HS-5 (cell line): Measurements from ENCODE around the gene UROC1.

Source experiments
- DNase-seq: peaks from one replicate; pipeline ENCODE4 v3.0.0-alpha.2; 2012; ENCODE audit warnings: low read depth

UROC1 gene

DNA sequence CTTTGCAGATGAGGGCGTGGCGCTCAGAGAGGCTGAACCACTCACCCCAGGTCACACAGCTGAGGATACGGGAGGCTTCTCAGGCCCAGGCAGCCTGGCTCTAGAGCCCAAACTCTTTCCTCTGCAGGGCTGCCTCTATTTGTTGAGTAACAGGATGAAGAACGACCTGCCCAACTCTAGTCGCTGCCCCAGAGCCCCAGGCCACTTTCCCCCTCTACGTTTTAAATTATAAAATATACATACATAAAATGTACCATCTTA, 22.7 kb downstream of the UROC1 start:
- no peak for DNase-seq

- DNase-seq, result no peak
These were observed 23.2 kb downstream of the UROC1 start for GRCh38 chr3:126494204-126494969.

GRCh38 chr3:126493739-126494138, 23.8 kb downstream of the UROC1 start:
- no peak for DNase-seq

GRCh38 chr3:126493051-126493450, 24.5 kb downstream of the UROC1 start:
- no peak for DNase-seq

DNA sequence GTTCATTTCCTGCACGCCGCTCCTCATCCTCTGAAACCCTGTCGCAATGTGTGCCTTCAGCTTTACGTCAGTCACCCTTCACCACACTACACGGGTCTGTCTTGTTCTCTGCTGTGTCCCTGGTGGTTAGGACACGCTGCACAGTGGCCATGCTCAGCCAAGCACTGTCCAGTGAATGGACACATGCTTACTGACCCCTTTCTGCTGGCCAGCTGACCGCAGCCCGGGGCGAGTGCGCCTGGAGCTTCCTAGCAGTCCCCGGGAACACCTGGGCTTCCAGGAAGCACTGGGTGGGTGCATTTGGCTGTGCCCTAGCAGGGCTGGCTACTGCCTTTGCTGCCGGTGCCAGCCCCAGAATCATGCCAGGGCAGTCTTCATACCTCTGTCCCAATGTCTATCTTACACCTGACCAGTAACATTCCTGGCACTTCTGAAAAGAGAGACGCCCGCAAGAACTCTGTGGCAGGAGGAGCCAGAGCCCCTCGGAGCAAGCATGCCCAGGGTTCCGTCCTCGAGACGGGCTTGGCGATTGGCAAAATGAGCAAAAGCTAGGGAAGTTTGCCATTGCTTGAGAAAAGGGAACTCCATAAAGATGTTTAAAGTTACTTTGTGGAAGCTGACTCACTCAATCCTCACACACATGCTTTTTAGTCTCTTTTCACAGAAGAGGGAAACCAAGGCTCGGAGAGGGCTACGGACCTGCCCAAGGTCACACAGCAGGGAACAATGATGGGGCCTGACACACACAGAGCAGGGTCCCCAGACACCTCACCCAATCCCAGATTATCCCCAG, 26.2 kb downstream of the UROC1 start:
- DNase-seq, result no peak

- DNase-seq, result no peak
These were observed 27.0 kb downstream of the UROC1 start for GRCh38 chr3:126490619-126491018.

DNA sequence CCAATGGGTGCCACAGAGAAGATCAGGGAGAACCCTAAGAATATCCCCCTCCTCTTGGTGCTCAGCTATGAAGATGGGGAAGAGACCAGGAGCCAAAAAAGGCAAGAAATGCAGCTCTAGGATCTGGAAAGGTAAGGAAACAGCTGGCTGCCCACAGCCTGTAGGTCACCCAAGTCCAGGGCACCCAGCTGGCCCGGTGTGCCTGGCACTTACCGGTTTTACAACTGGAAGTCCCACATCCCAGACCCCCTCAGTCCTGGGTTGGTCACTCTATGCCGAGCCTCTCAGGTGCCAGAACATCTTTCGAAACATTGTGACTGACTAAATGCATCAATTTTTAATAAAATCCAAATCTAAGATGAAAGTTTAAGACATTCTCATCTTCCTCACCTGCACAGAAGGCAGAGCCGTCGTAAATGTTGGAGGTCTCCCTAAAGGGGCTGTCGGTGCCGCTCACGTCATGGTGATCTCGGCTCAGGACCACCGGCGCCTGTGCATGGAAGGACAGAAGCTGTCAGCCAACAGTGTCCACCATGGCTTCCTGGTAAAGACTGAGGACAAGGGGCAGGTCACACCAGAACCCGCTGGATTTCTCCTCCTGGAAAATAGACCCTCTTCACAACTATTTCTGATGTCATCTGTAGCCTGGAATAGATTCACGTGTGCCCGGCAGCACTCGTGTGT, 28.5 kb downstream of the UROC1 start:
- no peak for DNase-seq

- no peak for DNase-seq
These were observed 29.4 kb downstream of the UROC1 start for GRCh38 chr3:126488185-126488584.

GRCh38 chr3:126487151-126487771, 30.3 kb downstream of the UROC1 start:
- no peak for DNase-seq

GRCh38 chr3:126486360-126486847, 31.2 kb downstream of the UROC1 start:
- DNase-seq, result no peak

GRCh38 chr3:126485956-126486355, 31.6 kb downstream of the UROC1 start:
- no peak for DNase-seq

GRCh38 chr3:126485176-126485897, 32.2 kb downstream of the UROC1 start:
- DNase-seq, result no peak

DNA sequence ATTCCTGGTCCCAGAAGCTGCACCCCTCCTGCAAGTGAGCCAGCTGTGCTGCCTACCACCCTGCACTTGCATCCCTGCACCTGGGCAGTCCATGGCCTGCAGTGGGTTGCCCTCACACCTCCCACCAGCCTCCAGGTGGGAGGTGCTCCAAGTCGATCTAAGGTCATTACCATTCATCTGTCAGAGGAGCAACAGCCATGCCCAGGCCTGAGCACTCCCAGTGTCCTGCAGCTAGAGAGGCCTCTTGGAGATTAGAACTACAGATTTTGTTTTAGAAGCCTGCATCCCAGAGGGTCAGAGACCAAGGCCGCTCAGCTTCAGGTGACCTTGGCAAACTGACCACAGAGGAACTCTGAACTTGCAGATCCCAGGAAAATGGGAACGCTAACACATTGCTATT, 32.9 kb downstream of the UROC1 start:
- no peak for DNase-seq

GRCh38 chr3:126484148-126484547, 33.4 kb downstream of the UROC1 start:
- no peak for DNase-seq

- DNase-seq, result no peak
These were observed 34.2 kb downstream of the UROC1 start for GRCh38 chr3:126483321-126483761.

- no peak for DNase-seq
These were observed 34.9 kb downstream of the UROC1 start for GRCh38 chr3:126482503-126483255.

DNA sequence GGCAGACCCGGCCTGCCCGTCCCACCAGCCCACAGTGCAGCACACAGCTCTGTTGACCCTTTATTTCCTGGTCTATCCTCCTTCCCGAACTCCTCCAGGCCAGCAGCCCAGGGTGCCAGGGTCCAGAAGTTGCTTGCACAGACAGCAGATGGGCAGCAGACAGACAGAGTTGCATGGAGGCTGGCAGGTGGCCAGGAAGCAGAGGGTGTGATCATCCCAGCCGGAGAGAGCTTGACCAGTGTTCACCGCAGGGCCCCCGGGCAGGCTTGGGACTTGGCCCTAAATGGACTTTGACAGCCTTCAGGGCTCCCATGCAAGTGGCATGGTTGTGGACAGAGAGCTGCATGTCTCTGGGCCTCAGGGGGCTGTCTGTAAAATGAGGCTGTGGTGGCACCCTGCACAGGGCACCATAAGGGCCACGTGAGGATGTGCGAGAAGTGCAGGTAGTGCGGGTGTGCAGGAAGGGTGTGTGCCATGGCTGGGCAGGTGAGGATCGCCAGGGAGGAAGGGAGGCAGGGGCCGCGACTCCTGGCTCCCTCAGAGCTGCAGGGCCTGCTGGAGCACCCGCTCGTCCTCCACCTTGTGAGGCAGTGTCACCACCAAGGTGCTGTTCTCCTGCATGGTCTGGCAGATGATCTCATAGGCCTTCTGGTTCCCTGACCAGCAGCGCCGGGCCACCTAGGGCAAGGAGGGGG, 35.6 kb downstream of the UROC1 start:
- no peak for DNase-seq

- no peak for DNase-seq
These were observed 36.7 kb downstream of the UROC1 start for GRCh38 chr3:126480861-126481260.

DNA sequence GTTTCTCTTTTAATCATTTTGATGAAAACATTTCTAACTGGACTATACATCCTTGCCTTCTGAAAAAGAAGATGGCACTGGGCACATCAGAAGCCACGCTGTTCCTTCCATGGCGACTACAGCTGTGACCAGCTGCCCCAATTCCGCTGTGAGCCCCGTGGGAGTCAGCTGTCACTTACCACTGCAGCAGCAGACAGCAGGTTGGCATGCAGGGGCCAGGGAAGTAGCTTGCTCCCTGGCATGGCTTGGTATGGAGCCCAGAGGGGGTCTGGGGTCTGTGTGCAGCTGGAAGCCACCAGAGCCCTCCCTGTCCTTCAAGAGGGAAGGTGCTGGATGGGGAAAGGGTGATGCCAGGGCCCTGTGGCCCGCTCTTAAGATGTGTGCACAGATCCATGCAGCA, 37.4 kb downstream of the UROC1 start:
- no peak for DNase-seq

- no peak for DNase-seq
These were observed 37.9 kb downstream of the UROC1 start for GRCh38 chr3:126479642-126480041.
